Peyer's patch (tissue), 4 donors: ENCODE results near the gene PELI3. TPM values are rescaled to one million over a fixed set of nuclear protein-coding genes. Genes with fewer than 3 reads are reported as not detected.

ENCODE experiments used
- DNase-seq, 3 donors: peaks; one replicate each; pipeline ENCODE4 v3.0.0-alpha.2; 2017 to 2019
- H3K27ac ChIP-seq, 4 donors: fragments of 200-600 bp; sonication (generic); one replicate each; pipeline ENCODE4 v1.5.1; 2016 to 2019
- H3K27me3 ChIP-seq, 2 donors: fragments of 200-600 bp; sonication (generic); one replicate each; pipeline ENCODE4 v1.5.1; 2019
- H3K36me3 ChIP-seq, 3 donors: fragments of 200-600 bp; sonication (generic); one replicate each; pipeline ENCODE4 v1.5.1; 2016 to 2019
- H3K4me1 ChIP-seq, 4 donors: fragments of 200-600 bp; sonication (generic); one replicate each; pipeline ENCODE4 v1.5.1; 2016 to 2019
- H3K4me3 ChIP-seq, 4 donors: fragments of 200-600 bp; sonication (generic); 1 replicate in 3 of 4; 2 replicates in 1 of 4; pipeline ENCODE4 v1.5.1; 2016 to 2019; ENCODE audit warnings: mild to moderate bottlenecking in 1 of 4
- H3K9me3 ChIP-seq, 4 donors: fragments of 200-600 bp; sonication (generic); one replicate each; pipeline ENCODE4 v1.5.1; 2016 to 2019; ENCODE audit warnings: mild to moderate bottlenecking in 1 of 4
- CTCF ChIP-seq, 6 experiments: fragments of 450-650 bp in 4 of 6; fragments of 200-600 bp in 2 of 6; sonication (generic) in 1 of 6; IDR thresholded peaks; one replicate each; pipeline ENCODE4 v1.5.1; 2017 to 2019; ENCODE audit warnings: antibody characterized with exemption in 6 of 6, mild to moderate bottlenecking in 3 of 6, moderate library complexity in 1 of 6
- POLR2A ChIP-seq, 2 donors: fragments of 450-650 bp; IDR thresholded peaks; one replicate each; pipeline ENCODE4 v1.5.1; 2017; ENCODE audit warnings: antibody characterized with exemption in 2 of 2, mild to moderate bottlenecking in 2 of 2, moderate library complexity in 2 of 2
- total RNA-seq, 4 donors: library from RNA; depleted of rRNA; stranded (reverse); fragments of >200 nt; gene quantifications; one replicate each; pipeline ENCODE4 v1.1.0, GENCODE V29; 2016

Gene PELI3
- total RNA-seq, 4 donors from 2014 or later = 5.6 to 11.6 (median 10.0) TPM

- peak overlapping the region; percentile 63 to 89 (median 81) for H3K27ac ChIP-seq
- TF ChIP-seq CTCF (IDR thresholded peaks at IDR 0.05) = no peak
- TF ChIP-seq POLR2A (IDR thresholded peaks at IDR 0.05) = no peak
- H3K27me3 ChIP-seq = no peaks in the 10 kb centered on the region
- DNase-seq = peak in 1 of 3 donors; percentile 46
- H3K36me3 ChIP-seq = no peaks in the 10 kb centered on the region
- peaks cover 3 to 17% (median 6%) of the 10 kb centered on the region in 4 donors for H3K4me1 ChIP-seq
- H3K9me3 ChIP-seq = no peaks in the 10 kb centered on the region
- peak overlapping the region; percentile 44 to 97 (median 80) for H3K4me3 ChIP-seq
Measured at GRCh38 chr11:66465373-66466224, 1.1 kb upstream of the PELI3 start.

- DNase-seq = peak; percentile 38 to 67 (median 57)
- Histone ChIP-seq H3K9me3 (no peaks in the 10 kb centered on the region), H3K27me3 (no peaks in the 10 kb centered on the region), H3K4me3 (peak overlapping the region; percentile 44 to 97 (median 80)), H3K36me3 (peaks cover 0 to 2% (median 0%) of the 10 kb centered on the region in 3 donors), H3K4me1 (peaks cover 3 to 17% (median 6%) of the 10 kb centered on the region in 4 donors), H3K27ac (peak overlapping the region; percentile 63 to 89 (median 81))
- peak; percentile 35 to 58 (median 52) for TF ChIP-seq CTCF (IDR thresholded peaks at IDR 0.05)
- no peak for TF ChIP-seq POLR2A (IDR thresholded peaks at IDR 0.05)
Measured at GRCh38 chr11:66467034-66467659, 442 bp downstream of the PELI3 start.

GRCh38 chr11:66467756-66468155 lies 1.1 kb downstream of the PELI3 start:
- peaks cover 3 to 17% (median 6%) of the 10 kb centered on the region in 4 donors for H3K4me1 ChIP-seq
- H3K36me3 ChIP-seq = peaks cover 0 to 7% (median 0%) of the 10 kb centered on the region in 3 donors
- H3K27me3 ChIP-seq = no peaks in the 10 kb centered on the region
- TF ChIP-seq POLR2A (IDR thresholded peaks at IDR 0.05) = no peak
- TF ChIP-seq CTCF (IDR thresholded peaks at IDR 0.05) = no peak
- H3K4me3 ChIP-seq = peak overlapping the region in 3 of 4 donors; percentile 75 to 97 (median 85)
- H3K9me3 ChIP-seq = no peaks in the 10 kb centered on the region
- peak overlapping the region in 1 of 4 donors; percentile 89 for H3K27ac ChIP-seq
- DNase-seq = peak in 1 of 3 donors; percentile 59

- Histone ChIP-seq H3K9me3 (no peaks in the 10 kb centered on the region), H3K36me3 (peaks cover 0 to 16% (median 0%) of the 10 kb centered on the region in 3 donors), H3K27ac (no peak overlapping the region), H3K4me1 (peaks cover 3 to 17% (median 6%) of the 10 kb centered on the region in 4 donors), H3K27me3 (no peaks in the 10 kb centered on the region), H3K4me3 (no peak overlapping the region)
- no peak for DNase-seq
- TF ChIP-seq CTCF (IDR thresholded peaks at IDR 0.05) (no peak), POLR2A (IDR thresholded peaks at IDR 0.05) (no peak)
Measured at GRCh38 chr11:66468691-66469090, 2.0 kb downstream of the PELI3 start.

GRCh38 chr11:66469441-66469840 lies 2.7 kb downstream of the PELI3 start:
- Histone ChIP-seq H3K4me3 (no peak overlapping the region), H3K4me1 (peaks cover 3 to 17% (median 6%) of the 10 kb centered on the region in 4 donors), H3K36me3 (peaks cover 0 to 19% (median 0%) of the 10 kb centered on the region in 3 donors), H3K27ac (no peak overlapping the region), H3K9me3 (no peaks in the 10 kb centered on the region), H3K27me3 (no peaks in the 10 kb centered on the region)
- TF ChIP-seq CTCF (IDR thresholded peaks at IDR 0.05) (no peak), POLR2A (IDR thresholded peaks at IDR 0.05) (no peak)
- no peak for DNase-seq
